ENCODE results near the gene SRRM2.

Gene SRRM2

GRCh38 chr16:2775765-2776499 lies 23.5 kb downstream of the SRRM2 start:
- peak overlapping the region; percentile 74 for H3K4me3 ChIP-seq (replicated peaks; ENCODE audit: low read depth, low read length)
- no peak for DNase-seq (ENCODE audit: extremely low read depth, low read depth)
- TF ChIP-seq, protein P1, sequence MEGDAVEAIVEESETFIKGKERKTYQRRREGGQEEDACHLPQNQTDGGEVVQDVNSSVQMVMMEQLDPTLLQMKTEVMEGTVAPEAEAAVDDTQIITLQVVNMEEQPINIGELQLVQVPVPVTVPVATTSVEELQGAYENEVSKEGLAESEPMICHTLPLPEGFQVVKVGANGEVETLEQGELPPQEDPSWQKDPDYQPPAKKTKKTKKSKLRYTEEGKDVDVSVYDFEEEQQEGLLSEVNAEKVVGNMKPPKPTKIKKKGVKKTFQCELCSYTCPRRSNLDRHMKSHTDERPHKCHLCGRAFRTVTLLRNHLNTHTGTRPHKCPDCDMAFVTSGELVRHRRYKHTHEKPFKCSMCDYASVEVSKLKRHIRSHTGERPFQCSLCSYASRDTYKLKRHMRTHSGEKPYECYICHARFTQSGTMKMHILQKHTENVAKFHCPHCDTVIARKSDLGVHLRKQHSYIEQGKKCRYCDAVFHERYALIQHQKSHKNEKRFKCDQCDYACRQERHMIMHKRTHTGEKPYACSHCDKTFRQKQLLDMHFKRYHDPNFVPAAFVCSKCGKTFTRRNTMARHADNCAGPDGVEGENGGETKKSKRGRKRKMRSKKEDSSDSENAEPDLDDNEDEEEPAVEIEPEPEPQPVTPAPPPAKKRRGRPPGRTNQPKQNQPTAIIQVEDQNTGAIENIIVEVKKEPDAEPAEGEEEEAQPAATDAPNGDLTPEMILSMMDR (IDR thresholded peaks at IDR 0.05; ENCODE audit: low read depth, low read length, missing control alignments) = no peak

- peak overlapping the region; percentile 74 for H3K4me3 ChIP-seq (replicated peaks; ENCODE audit: low read depth, low read length)
- DNase-seq (ENCODE audit: extremely low read depth, low read depth) = no peak
- TF ChIP-seq, protein P1 (IDR thresholded peaks at IDR 0.05; ENCODE audit: low read depth, low read length, missing control alignments) = no peak
Observed at GRCh38 chr16:2776500-2777139, 24.2 kb downstream of the SRRM2 start.

DNA sequence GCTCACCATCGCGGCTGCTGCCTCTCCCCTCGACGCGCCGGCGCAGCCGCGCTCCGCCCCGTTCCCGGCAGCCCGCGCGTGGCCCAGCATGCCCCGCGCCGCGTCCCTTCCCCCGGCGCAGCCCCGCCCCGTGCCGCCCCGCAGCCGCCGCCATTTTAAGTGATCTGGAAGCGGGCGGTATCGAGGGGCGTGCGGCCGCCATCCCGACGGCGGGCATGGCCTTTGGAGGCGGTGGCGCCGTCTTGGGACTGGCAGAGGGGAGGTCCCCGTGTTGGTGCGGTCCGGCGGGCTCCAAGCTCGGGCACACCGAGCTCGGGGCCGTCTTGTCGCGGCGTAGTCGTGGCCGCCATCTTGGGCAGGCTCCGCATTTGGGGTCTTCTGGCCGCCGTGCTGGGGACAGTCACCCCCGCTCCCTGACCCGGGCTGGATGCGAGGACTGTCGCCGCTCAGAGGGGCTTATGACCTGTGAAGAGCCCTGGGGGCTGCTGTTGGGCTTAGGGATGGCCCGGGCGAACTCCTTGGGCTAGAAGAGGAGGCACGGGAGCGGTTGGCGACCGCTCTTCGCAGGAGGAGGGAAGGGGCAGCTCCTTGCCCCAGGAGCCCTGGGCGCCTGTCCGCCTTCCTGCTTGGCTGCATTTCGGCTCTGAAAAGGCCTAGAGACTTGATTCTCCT lies 24.9 kb downstream of the SRRM2 start, which contains the start of gene ELOB:
Gene ELOB, minus strand, starts transcription at position 50 of the 672 bp plus-strand sequence. Its CDS starts 41 bp downstream, at position 9.
- DNase-seq (ENCODE audit: extremely low read depth, low read depth) = peak; percentile 26
- H3K4me3 ChIP-seq (replicated peaks; ENCODE audit: low read depth, low read length) = peak within 1 kb of the TSS; percentile 93
- TF ChIP-seq, protein P1 (IDR thresholded peaks at IDR 0.05; ENCODE audit: low read depth, low read length, missing control alignments) = no peak

GRCh38 chr16:2777903-2778629 lies 25.6 kb downstream of the SRRM2 start:
- TF ChIP-seq, protein P1 (IDR thresholded peaks at IDR 0.05; ENCODE audit: low read depth, low read length, missing control alignments) = no peak
- H3K4me3 ChIP-seq (replicated peaks; ENCODE audit: low read depth, low read length) = peak overlapping the region; percentile 93
- DNase-seq (ENCODE audit: extremely low read depth, low read depth) = no peak

GRCh38 chr16:2778630-2778958 lies 26.2 kb downstream of the SRRM2 start:
- H3K4me3 ChIP-seq (replicated peaks; ENCODE audit: low read depth, low read length) = peak overlapping the region; percentile 93
- TF ChIP-seq, protein P1 (IDR thresholded peaks at IDR 0.05; ENCODE audit: low read depth, low read length, missing control alignments) = no peak
- no peak for DNase-seq (ENCODE audit: extremely low read depth, low read depth)

GRCh38 chr16:2779151-2779920 lies 26.9 kb downstream of the SRRM2 start:
- no peak overlapping the region for H3K4me3 ChIP-seq (replicated peaks; ENCODE audit: low read depth, low read length)
- TF ChIP-seq, protein P1 (IDR thresholded peaks at IDR 0.05; ENCODE audit: low read depth, low read length, missing control alignments) = no peak
- DNase-seq (ENCODE audit: extremely low read depth, low read depth) = no peak

Data from HFF-Myc (cell line).